Amniotic epithelial cell (primary cell): ENCODE measurements around the gene CELF2.
"Not testable (repeated sequence)": the region's sequence is repeated elsewhere in the genome, so short reads cannot be mapped to it uniquely, and the experiment has no call there.

Experiments
- DNase-seq: peaks from one replicate; pipeline ENCODE4 v3.0.0-alpha.2; 2010; ENCODE audit warnings: low read depth

CELF2 gene

GRCh38 chr10:11176746-11177145 lies 159.1 kb downstream of the CELF2 start:
- no peak for DNase-seq

GRCh38 chr10:11177381-11177780 lies 159.7 kb downstream of the CELF2 start:
- DNase-seq: no peak

- no peak for DNase-seq
These were observed 160.3 kb downstream of the CELF2 start for GRCh38 chr10:11177926-11178471.

GRCh38 chr10:11178606-11179515 lies 161.2 kb downstream of the CELF2 start:
- peak; percentile 24 for DNase-seq

GRCh38 chr10:11179516-11180105 lies 161.9 kb downstream of the CELF2 start:
- DNase-seq: no peak

- DNase-seq: no peak
These were observed 162.6 kb downstream of the CELF2 start for GRCh38 chr10:11180228-11180627.

- no peak for DNase-seq
These were observed 164.3 kb downstream of the CELF2 start for GRCh38 chr10:11181978-11182377.

- no peak for DNase-seq
These were observed 165.3 kb downstream of the CELF2 start for GRCh38 chr10:11183015-11183414.

GRCh38 chr10:11184093-11184492 lies 166.4 kb downstream of the CELF2 start:
- no peak for DNase-seq

- DNase-seq: not testable (repeated sequence)
These were observed 167.5 kb downstream of the CELF2 start for GRCh38 chr10:11185128-11185665.

GRCh38 chr10:11186374-11186773 lies 168.7 kb downstream of the CELF2 start:
- DNase-seq: no peak

GRCh38 chr10:11189582-11190376 lies 172.1 kb downstream of the CELF2 start:
- no peak for DNase-seq

GRCh38 chr10:11191190-11191589 lies 173.5 kb downstream of the CELF2 start:
- no peak for DNase-seq

- DNase-seq: no peak
These were observed 174.0 kb downstream of the CELF2 start for GRCh38 chr10:11191678-11192077.

GRCh38 chr10:11192304-11193000 lies 174.8 kb downstream of the CELF2 start:
- no peak for DNase-seq

GRCh38 chr10:11193001-11193551 lies 175.4 kb downstream of the CELF2 start:
- no peak for DNase-seq

- no peak for DNase-seq
These were observed 177.4 kb downstream of the CELF2 start for GRCh38 chr10:11194859-11195586.

GRCh38 chr10:11195623-11196022 lies 178.0 kb downstream of the CELF2 start:
- no peak for DNase-seq

GRCh38 chr10:11197266-11197712 lies 179.6 kb downstream of the CELF2 start:
- no peak for DNase-seq

- DNase-seq: no peak
These were observed 180.2 kb downstream of the CELF2 start for GRCh38 chr10:11197878-11198277.
